Activated CD8-positive, alpha-beta memory T cell treated with anti-CD3 and anti-CD28 coated beads for 36 hours (primary cell): ENCODE measurements around the gene GLOD4. TPM values are rescaled to one million over a fixed set of nuclear protein-coding genes. Genes with fewer than 3 reads are reported as not detected.
"Not testable (repeated sequence)": the region's sequence is repeated elsewhere in the genome, so short reads cannot be mapped to it uniquely, and the experiment has no call there.

Experiments
- CTCF ChIA-PET: fragments of 350-600 bp; sonication (Branson Sonifier 250); formaldehyde crosslinking; loops from one replicate; lab custom pipeline; 2021; ENCODE audit warnings: antibody characterized with exemption; lab: Charles Lee
- POLR2A ChIA-PET: fragments of 350-600 bp; sonication (Branson Sonifier 250); formaldehyde crosslinking; loops from one replicate; lab custom pipeline; 2021; ENCODE audit warnings: antibody characterized with exemption; lab: Charles Lee
- total RNA-seq, 2 experiments: library from RNA; stranded (reverse); gene quantifications; one replicate each; pipeline ENCODE4 v1.2.3, GENCODE V29; 2021

GLOD4 gene
- 10 to 100 TPM; 80.3 to 82.4 TPM for total RNA-seq

- ChIA-PET CTCF (interaction anchor here (0.6 to 2.3 kb wide), 8 partner anchors 13 to 1618 kb away, joined by 3 to 14 read pairs (median 5); partner anchors contain the start of genes MNT and TIMM22), POLR2A (interaction anchor here (0.5 to 1.7 kb wide), 9 partner anchors 30 to 215 kb away, joined by 3 to 14 read pairs (median 3); partner anchors contain the start of genes GEMIN4, NXN, TIMM22 and VPS53)
Measured at GRCh38 chr17:781805-782731, at the start of gene GLOD4, which contains the start of gene MRM3. Gene GLOD4 (minus strand): TSS chr17:782280. CDS start chr17:782255, 25 bp downstream. Gene MRM3 (plus strand): TSS chr17:782353. CDS start chr17:782379, 26 bp downstream.

- CTCF ChIA-PET = no interaction called here
- POLR2A ChIA-PET = no interaction called here
Measured at GRCh38 chr17:830950-831349, 48.9 kb upstream of the GLOD4 start.

- POLR2A ChIA-PET = no interaction called here
- CTCF ChIA-PET = no interaction called here
Measured at GRCh38 chr17:830381-830780, 48.3 kb upstream of the GLOD4 start.

- CTCF ChIA-PET = interaction anchor here (0.7 kb wide), 1 partner anchor 38 kb away, joined by 3 read pairs; no protein-coding TSS in a partner anchor
- POLR2A ChIA-PET = not testable (repeated sequence)
Measured at GRCh38 chr17:829614-830013, 47.5 kb upstream of the GLOD4 start.

- POLR2A ChIA-PET = no interaction called here
- CTCF ChIA-PET = interaction anchor here (0.6 to 0.7 kb wide), 2 partner anchors 39 to 170 kb away, joined by 3 read pairs; no protein-coding TSS in a partner anchor
Measured at GRCh38 chr17:828761-829160, 46.7 kb upstream of the GLOD4 start.

GRCh38 chr17:826778-827177 is 44.7 kb upstream of the GLOD4 start:
- POLR2A ChIA-PET = no interaction called here
- CTCF ChIA-PET = interaction anchor here (0.7 kb wide), 1 partner anchor 63 kb away, joined by 3 read pairs; no protein-coding TSS in a partner anchor

- ChIA-PET POLR2A (no interaction called here), CTCF (no interaction called here)
Measured at GRCh38 chr17:825216-825615, 43.1 kb upstream of the GLOD4 start.

- CTCF ChIA-PET = interaction anchor here (0.7 kb wide), 1 partner anchor 333 kb away, joined by 3 read pairs; no protein-coding TSS in a partner anchor
- POLR2A ChIA-PET = no interaction called here
Measured at GRCh38 chr17:824378-824777, 42.3 kb upstream of the GLOD4 start.

GRCh38 chr17:823501-823902 is 41.4 kb upstream of the GLOD4 start:
- CTCF ChIA-PET = no interaction called here
- POLR2A ChIA-PET = no interaction called here

- ChIA-PET POLR2A (no interaction called here), CTCF (no interaction called here)
Measured at GRCh38 chr17:819251-819650, 37.2 kb upstream of the GLOD4 start.

- ChIA-PET CTCF (no interaction called here), POLR2A (no interaction called here)
Measured at GRCh38 chr17:814371-814770, 32.3 kb upstream of the GLOD4 start.

GRCh38 chr17:812638-813204 is 30.6 kb upstream of the GLOD4 start:
- ChIA-PET POLR2A (no interaction called here), CTCF (no interaction called here)

GRCh38 chr17:811051-811784 is 29.1 kb upstream of the GLOD4 start:
- ChIA-PET CTCF (no interaction called here), POLR2A (no interaction called here)

GRCh38 chr17:807523-808294 is 25.6 kb upstream of the GLOD4 start:
- ChIA-PET CTCF (no interaction called here), POLR2A (no interaction called here)

- ChIA-PET POLR2A (no interaction called here), CTCF (no interaction called here)
Measured at GRCh38 chr17:806781-807522, 24.9 kb upstream of the GLOD4 start.

- ChIA-PET CTCF (no interaction called here), POLR2A (no interaction called here)
Measured at GRCh38 chr17:806346-806745, 24.3 kb upstream of the GLOD4 start.

- POLR2A ChIA-PET, CTCF ChIA-PET: not testable (repeated sequence)
Measured at GRCh38 chr17:805886-806285, 23.8 kb upstream of the GLOD4 start.
